ENCODE results near the gene SSC5D. TPM values are rescaled to one million over a fixed set of nuclear protein-coding genes. Genes with fewer than 3 reads are reported as not detected.

SSC5D gene
- total RNA-seq, 1 experiment from 2014 or later, result 3.2 TPM

- Mint-ChIP-seq H3K36me3 (ENCODE audit: insufficient read depth in 1 of 3, low read depth in 3 of 3) (peaks cover 2 to 19% (median 3%) of the 10 kb centered on the region in 3 experiments; a peak in 6 of 7 replicates), H3K27me3 (ENCODE audit: low read depth) (no peaks in the 10 kb centered on the region), H3K27ac (peak overlapping the region in 1 of 3 experiments; percentile 50; a peak in 2 of 7 replicates), H3K4me1 (peaks cover 23 to 56% of the 10 kb centered on the region in 2 experiments), H3K4me3 (peak overlapping the region; percentile 85 to 93), H3K9me3 (no peaks in the 10 kb centered on the region)
- no CpG with 5 or more reads among the region's 12 CpGs for WGBS (ENCODE audit: extremely low coverage, insufficient read length, low lambda C conversion rate)
- Histone ChIP-seq H3T11ph (ENCODE audit: low read length) (no peak overlapping the region), H2BK120ac (ENCODE audit: low read depth, low read length, poor library complexity, severe bottlenecking) (no peak overlapping the region), H3K27me3 (ENCODE audit: insufficient read depth, low read length) (no peaks in the 10 kb centered on the region), H4K91ac (ENCODE audit: insufficient read length, low read depth, low read length) (no peak overlapping the region), H4K8ac (replicated peaks; ENCODE audit: insufficient read length, low read depth, low read length) (no peak overlapping the region), H2BK12ac (ENCODE audit: insufficient read length, low read depth, low read length) (no peak overlapping the region), H4K20me1 (ENCODE audit: control insufficient read depth, insufficient read depth, insufficient read length) (no peaks in the 10 kb centered on the region), H3K23ac (ENCODE audit: insufficient read length, low read depth, low read length) (no peak overlapping the region), H3K79me2 (ENCODE audit: insufficient read depth, low read length) (no peaks in the 10 kb centered on the region), H3K4me2 (ENCODE audit: insufficient read depth, insufficient read length, low read length) (no peak overlapping the region), H3K23me2 (ENCODE audit: insufficient read length, low read depth, low read length, poor library complexity, severe bottlenecking) (peaks cover 5% of the 10 kb centered on the region), H3K4me1 (ENCODE audit: insufficient read depth, low read length) (no peaks in the 10 kb centered on the region), H3K14ac (ENCODE audit: insufficient read depth, low read length) (no peak overlapping the region), H3K79me1 (ENCODE audit: insufficient read depth, low read depth, low read length, poor library complexity, severe bottlenecking) (no peaks in the 10 kb centered on the region), H3K4ac (ENCODE audit: low read depth, low read length) (no peak overlapping the region), H3K9me3 (ENCODE audit: control insufficient read depth, low read depth, low read length) (no peaks in the 10 kb centered on the region), H2BK20ac (ENCODE audit: low read depth, low read length, poor library complexity, severe bottlenecking) (no peak overlapping the region), H3K9ac (ENCODE audit: extremely low read depth, insufficient read length, low read length) (no peak overlapping the region), H2AFZ (ENCODE audit: low read length) (no peak overlapping the region), H4K5ac (ENCODE audit: insufficient read length, low read depth, low read length) (no peak overlapping the region), H3K27ac (ENCODE audit: insufficient read length, low read depth, low read length) (no peak overlapping the region), H2BK15ac (ENCODE audit: low read depth, low read length) (no peak overlapping the region), H3K18ac (ENCODE audit: insufficient read length, low read depth, low read length) (no peak overlapping the region), H3K56ac (ENCODE audit: insufficient read length, low read depth, low read length) (no peak overlapping the region), H2BK5ac (ENCODE audit: insufficient read length, low read length) (no peak overlapping the region), H2AK5ac (ENCODE audit: insufficient read length, low read length) (no peak overlapping the region)
- no peak for TF ChIP-seq CTCF (conservative IDR thresholded peaks at IDR 0.05)
- no peak for DNase-seq
These were observed 9.9 kb upstream of the SSC5D start for GRCh38 chr19:55478364-55478763.

All from H9 (cell line).